Measurements from ENCODE around the gene HAUS5. TPM values are rescaled to one million over a fixed set of nuclear protein-coding genes. Genes with fewer than 3 reads are reported as not detected.

HAUS5 gene
- total and polyA plus RNA-seq, 9 donors, result 8.8 to 24.5 (median 19.4) TPM

- TF ChIP-seq EP300 (IDR thresholded peaks at IDR 0.05), result no peak
- DNase-seq, result no peak
- Histone ChIP-seq H3K36me3 (no peaks in the 10 kb centered on the region), H3K4me1 (ENCODE audit: insufficient read depth) (no peaks in the 10 kb centered on the region), H3K9me3 (no peaks in the 10 kb centered on the region), H3K27me3 (no peaks in the 10 kb centered on the region), H3K27ac (no peak overlapping the region), H3K4me3 (no peak overlapping the region)
- 73 to 82% (median 76%) methylated on average over 12 of the region's 12 CpGs for WGBS, 3 donors
- intact Hi-C loops (cut with DNase I), result no loop called here
Measured at GRCh38 chr19:35565016-35565856, 47.3 kb upstream of the HAUS5 start.

GRCh38 chr19:35566738-35567137 lies 45.8 kb upstream of the HAUS5 start:
- DNase-seq, result no peak
- intact Hi-C loops (cut with DNase I), result no loop called here
- no peaks in the 10 kb centered on the region for H3K36me3 ChIP-seq

GRCh38 chr19:35569281-35569781 lies 43.2 kb upstream of the HAUS5 start:
- no peak overlapping the region for H3K27ac ChIP-seq
- H3K9me3 ChIP-seq, result no peaks in the 10 kb centered on the region
- TF ChIP-seq CTCF (IDR thresholded peaks at IDR 0.05) (no peak), EP300 (IDR thresholded peaks at IDR 0.05) (no peak), POLR2A (IDR thresholded peaks at IDR 0.05) (no peak)
- no peaks in the 10 kb centered on the region for H3K4me1 ChIP-seq (ENCODE audit: insufficient read depth)
- no peaks in the 10 kb centered on the region for H3K36me3 ChIP-seq
- WGBS, 3 donors, result 54 to 60% (median 56%) methylated on average over 5 of the region's 5 CpGs
- no peaks in the 10 kb centered on the region for H3K27me3 ChIP-seq
- H3K4me3 ChIP-seq, result no peak overlapping the region
- intact Hi-C loops (cut with DNase I), result no loop called here
- no peak for DNase-seq

More at GRCh38 chr19:35566738-35567137, 45.8 kb upstream of the HAUS5 start:
- H3K27me3 ChIP-seq, result no peaks in the 10 kb centered on the region
- no peaks in the 10 kb centered on the region for H3K4me1 ChIP-seq (ENCODE audit: insufficient read depth)
- no peak overlapping the region for H3K27ac ChIP-seq
- H3K4me3 ChIP-seq, result no peak overlapping the region
- WGBS, 3 donors, result 82 to 86% (median 85%) methylated on average over 7 of the region's 7 CpGs
- no peaks in the 10 kb centered on the region for H3K9me3 ChIP-seq
- TF ChIP-seq EP300 (IDR thresholded peaks at IDR 0.05), result no peak
- TF ChIP-seq CTCF (IDR thresholded peaks at IDR 0.05), result no peak
- no peak for TF ChIP-seq POLR2A (IDR thresholded peaks at IDR 0.05)

- Histone ChIP-seq H3K27me3 (no peaks in the 10 kb centered on the region), H3K36me3 (no peaks in the 10 kb centered on the region), H3K4me1 (ENCODE audit: insufficient read depth) (no peaks in the 10 kb centered on the region), H3K9me3 (peaks cover 0 to 7% of the 10 kb centered on the region in 2 donors), H3K27ac (no peak overlapping the region), H3K4me3 (no peak overlapping the region)
- no peak for TF ChIP-seq CTCF (IDR thresholded peaks at IDR 0.05)
- no peak for TF ChIP-seq POLR2A (IDR thresholded peaks at IDR 0.05)
- TF ChIP-seq EP300 (IDR thresholded peaks at IDR 0.05), result no peak
- DNase-seq, result no peak
- intact Hi-C loops (cut with DNase I), result no loop called here
- WGBS, 3 donors, result 86 to 100% (median 100%) methylated on average over 1 of the region's 1 CpG
Measured at GRCh38 chr19:35571406-35571965, 41.0 kb upstream of the HAUS5 start.

- no peak for TF ChIP-seq CTCF (IDR thresholded peaks at IDR 0.05)
- no peak for TF ChIP-seq POLR2A (IDR thresholded peaks at IDR 0.05)
- TF ChIP-seq EP300 (IDR thresholded peaks at IDR 0.05), result no peak
- intact Hi-C loops (cut with DNase I), result no loop called here
Measured at GRCh38 chr19:35577918-35578317, 34.6 kb upstream of the HAUS5 start.

More at GRCh38 chr19:35577918-35578317, 34.6 kb upstream of the HAUS5 start:
- H3K27me3 ChIP-seq, result no peaks in the 10 kb centered on the region
- H3K27ac ChIP-seq, result no peak overlapping the region
- no peaks in the 10 kb centered on the region for H3K36me3 ChIP-seq
- 77 to 91% (median 80%) methylated on average over 1 of the region's 1 CpG for WGBS, 3 donors
- H3K4me3 ChIP-seq, result no peak overlapping the region
- H3K9me3 ChIP-seq, result peaks cover 0 to 7% of the 10 kb centered on the region in 2 donors
- no peak for DNase-seq
- H3K4me1 ChIP-seq (ENCODE audit: insufficient read depth), result no peaks in the 10 kb centered on the region
